NB4 (cell line): ENCODE results near the gene CTIF.

Experiments used
- MYC ChIP-seq: IDR thresholded peaks from 2 replicates; pipeline ENCODE4 v1.6.1; 2011; ENCODE audit warnings: low read depth, low read length
- POLR2A ChIP-seq: IDR thresholded peaks from 2 replicates; pipeline ENCODE4 v1.6.1; 2011; ENCODE audit warnings: mild to moderate bottlenecking; ENCODE audit not compliant: insufficient read length; ENCODE audit errors: extremely low read depth
- TF ChIP-seq, protein P1 (sequence below): IDR thresholded peaks from one replicate; pipeline ENCODE4 v1.5.1; 2012; ENCODE audit warnings: low read depth, low read length
- TF ChIP-seq, protein P2 (sequence below): IDR thresholded peaks from 2 replicates; pipeline ENCODE4 v1.6.1; 2011; ENCODE audit warnings: low read depth, low read length

DNA sequence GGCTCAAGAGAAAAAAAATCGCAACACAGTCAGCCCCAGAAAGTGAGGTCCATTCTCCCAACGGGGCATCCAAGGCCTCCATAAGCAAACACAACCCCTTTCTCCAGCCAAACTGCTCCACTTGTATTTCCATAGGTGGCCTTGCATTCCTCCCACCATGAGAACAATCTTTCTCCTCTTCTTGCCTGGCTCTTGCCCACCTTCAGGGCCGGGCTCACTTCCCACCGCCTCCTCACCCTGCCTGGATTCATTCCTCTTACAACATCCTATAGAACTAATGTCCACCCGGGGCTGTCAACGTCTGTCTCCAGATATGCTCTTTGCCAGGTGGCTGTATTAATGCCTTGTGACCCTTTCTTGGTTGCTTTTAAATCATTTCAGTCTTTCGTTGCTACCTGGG, 287.4 kb downstream of the CTIF start:
- TF ChIP-seq, protein P1, sequence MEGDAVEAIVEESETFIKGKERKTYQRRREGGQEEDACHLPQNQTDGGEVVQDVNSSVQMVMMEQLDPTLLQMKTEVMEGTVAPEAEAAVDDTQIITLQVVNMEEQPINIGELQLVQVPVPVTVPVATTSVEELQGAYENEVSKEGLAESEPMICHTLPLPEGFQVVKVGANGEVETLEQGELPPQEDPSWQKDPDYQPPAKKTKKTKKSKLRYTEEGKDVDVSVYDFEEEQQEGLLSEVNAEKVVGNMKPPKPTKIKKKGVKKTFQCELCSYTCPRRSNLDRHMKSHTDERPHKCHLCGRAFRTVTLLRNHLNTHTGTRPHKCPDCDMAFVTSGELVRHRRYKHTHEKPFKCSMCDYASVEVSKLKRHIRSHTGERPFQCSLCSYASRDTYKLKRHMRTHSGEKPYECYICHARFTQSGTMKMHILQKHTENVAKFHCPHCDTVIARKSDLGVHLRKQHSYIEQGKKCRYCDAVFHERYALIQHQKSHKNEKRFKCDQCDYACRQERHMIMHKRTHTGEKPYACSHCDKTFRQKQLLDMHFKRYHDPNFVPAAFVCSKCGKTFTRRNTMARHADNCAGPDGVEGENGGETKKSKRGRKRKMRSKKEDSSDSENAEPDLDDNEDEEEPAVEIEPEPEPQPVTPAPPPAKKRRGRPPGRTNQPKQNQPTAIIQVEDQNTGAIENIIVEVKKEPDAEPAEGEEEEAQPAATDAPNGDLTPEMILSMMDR, result no peak
- no peak for TF ChIP-seq POLR2A
- TF ChIP-seq MYC, result no peak
- TF ChIP-seq, protein P2, sequence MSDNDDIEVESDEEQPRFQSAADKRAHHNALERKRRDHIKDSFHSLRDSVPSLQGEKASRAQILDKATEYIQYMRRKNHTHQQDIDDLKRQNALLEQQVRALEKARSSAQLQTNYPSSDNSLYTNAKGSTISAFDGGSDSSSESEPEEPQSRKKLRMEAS, result no peak
